Muscle of leg (tissue), 11 donors: ENCODE measurements around the gene ALOX5. TPM values are rescaled to one million over a fixed set of nuclear protein-coding genes. Genes with fewer than 3 reads are reported as not detected.
"Not testable (repeated sequence)": the region's sequence is repeated elsewhere in the genome, so short reads cannot be mapped to it uniquely, and the experiment has no call there.

ENCODE experiments used
- DNase-seq: peaks from one replicate; pipeline ENCODE4 v3.0.0; 2013
- H3K27ac ChIP-seq: one replicate; pipeline ENCODE4 v1.5.1; 2013; ENCODE audit warnings: mild to moderate bottlenecking, low read length, control low read depth
- H3K27me3 ChIP-seq: one replicate; pipeline ENCODE4 v1.6.1; 2013; ENCODE audit warnings: low read length; ENCODE audit not compliant: control insufficient read depth, insufficient read depth
- H3K36me3 ChIP-seq: one replicate; pipeline ENCODE4 v1.6.1; 2013; ENCODE audit warnings: low read length; ENCODE audit not compliant: control insufficient read depth, insufficient read depth
- H3K4me1 ChIP-seq: one replicate; pipeline ENCODE4 v1.6.1; 2013; ENCODE audit warnings: low read length; ENCODE audit not compliant: control insufficient read depth, insufficient read depth
- H3K4me3 ChIP-seq: one replicate; pipeline ENCODE4 v1.5.1; 2013; ENCODE audit warnings: low read length, control low read depth
- H3K9me3 ChIP-seq: replicated peaks from 2 replicates; pipeline ENCODE4 v1.6.1; 2013; ENCODE audit warnings: low read depth, low read length; ENCODE audit not compliant: control insufficient read depth
- WGBS: methylation state at CpG from one replicate; pipeline ENCODE4 v1.1.5; 2013; ENCODE audit warnings: missing lambda C conversion rate; ENCODE audit not compliant: insufficient coverage; 5-methylcytosine and 5-hydroxymethylcytosine counted together
- polyA plus RNA-seq, 8 donors: library from polyadenylated mRNA; unstranded; fragments of 120-200 nt; gene quantifications; one replicate each; pipeline versions ENCODE4 v1.2.1 to v1.2.3, GENCODE V29; 2013; ENCODE audit warnings: inconsistent platforms in 1 of 8, low replicate concordance in 1 of 8; ENCODE audit not compliant: insufficient read length in 8 of 8, insufficient read depth in 1 of 8
- total RNA-seq: library from RNA; stranded (reverse); fragments of 120-200 nt; gene quantifications from one replicate; pipeline ENCODE4 v1.2.4, GENCODE V29; 2013

ALOX5 gene
- total and polyA plus RNA-seq, 9 donors: 0.58 to 1.9 (median 1.2) TPM

- no peak overlapping the region for H3K27ac ChIP-seq
- H3K27me3 ChIP-seq: peaks cover 5% of the 10 kb centered on the region
- H3K4me3 ChIP-seq: no peak overlapping the region
- H3K4me1 ChIP-seq: no peaks in the 10 kb centered on the region
- no peaks in the 10 kb centered on the region for H3K36me3 ChIP-seq
- no peaks in the 10 kb centered on the region for H3K9me3 ChIP-seq
- WGBS: no CpG with 5 or more reads among the region's 1 CpG
- DNase-seq: no peak
Measured at GRCh38 chr10:45353186-45353585, 20.8 kb upstream of the ALOX5 start.

GRCh38 chr10:45354261-45354660, 19.8 kb upstream of the ALOX5 start:
- Histone ChIP-seq H3K36me3 (no peaks in the 10 kb centered on the region), H3K4me1 (no peaks in the 10 kb centered on the region), H3K4me3 (no peak overlapping the region), H3K27me3 (peaks cover 5% of the 10 kb centered on the region), H3K27ac (no peak overlapping the region), H3K9me3 (no peaks in the 10 kb centered on the region)
- no CpG with 5 or more reads among the region's 3 CpGs for WGBS
- peak; percentile 69 for DNase-seq

GRCh38 chr10:45355494-45355893, 18.5 kb upstream of the ALOX5 start:
- H3K27me3 ChIP-seq: peaks cover 5% of the 10 kb centered on the region
- no peaks in the 10 kb centered on the region for H3K9me3 ChIP-seq
- H3K36me3 ChIP-seq: no peaks in the 10 kb centered on the region
- no peaks in the 10 kb centered on the region for H3K4me1 ChIP-seq
- H3K27ac ChIP-seq: no peak overlapping the region
- no peak overlapping the region for H3K4me3 ChIP-seq
- no CpG with 5 or more reads among the region's 4 CpGs for WGBS
- no peak for DNase-seq

- H3K27ac ChIP-seq, H3K36me3 ChIP-seq, H3K4me3 ChIP-seq, DNase-seq, H3K4me1 ChIP-seq, H3K27me3 ChIP-seq, H3K9me3 ChIP-seq: not testable (repeated sequence)
- 35% methylated on average over 3 of the region's 7 CpGs for WGBS
Measured at GRCh38 chr10:45358961-45359360, 15.1 kb upstream of the ALOX5 start.

GRCh38 chr10:45361983-45362799, 11.8 kb upstream of the ALOX5 start:
- DNase-seq, H3K4me1 ChIP-seq: not testable (repeated sequence)
- 43% methylated on average over 14 of the region's 18 CpGs for WGBS

GRCh38 chr10:45367643-45368042, 6.4 kb upstream of the ALOX5 start:
- H3K27me3 ChIP-seq, H3K4me3 ChIP-seq, H3K27ac ChIP-seq, H3K4me1 ChIP-seq, DNase-seq, H3K36me3 ChIP-seq, H3K9me3 ChIP-seq: not testable (repeated sequence)
- no CpG with 5 or more reads among the region's 3 CpGs for WGBS

More at GRCh38 chr10:45361983-45362799, 11.8 kb upstream of the ALOX5 start:
- not testable (repeated sequence) for H3K4me3 ChIP-seq, H3K27me3 ChIP-seq, H3K9me3 ChIP-seq, H3K27ac ChIP-seq, H3K36me3 ChIP-seq

- no peak for DNase-seq
- no peak overlapping the region for H3K27ac ChIP-seq
- no peak overlapping the region for H3K4me3 ChIP-seq
- peaks cover 9% of the 10 kb centered on the region for H3K27me3 ChIP-seq
- no peaks in the 10 kb centered on the region for H3K9me3 ChIP-seq
- WGBS: no CpG with 5 or more reads among the region's 2 CpGs
- H3K4me1 ChIP-seq: no peaks in the 10 kb centered on the region
- H3K36me3 ChIP-seq: no peaks in the 10 kb centered on the region
Measured at GRCh38 chr10:45368181-45368580, 5.8 kb upstream of the ALOX5 start.

GRCh38 chr10:45370202-45370955, 3.6 kb upstream of the ALOX5 start:
- Histone ChIP-seq H3K4me1 (peaks cover 15% of the 10 kb centered on the region), H3K4me3 (no peak overlapping the region), H3K9me3 (no peaks in the 10 kb centered on the region), H3K27me3 (peaks cover 30% of the 10 kb centered on the region), H3K36me3 (no peaks in the 10 kb centered on the region), H3K27ac (no peak overlapping the region)
- DNase-seq: no peak
- WGBS: 100% methylated on average over 1 of the region's 6 CpGs

GRCh38 chr10:45371560-45371959, 2.5 kb upstream of the ALOX5 start:
- Histone ChIP-seq H3K4me3 (no peak overlapping the region), H3K27ac (no peak overlapping the region), H3K27me3 (peaks cover 39% of the 10 kb centered on the region), H3K36me3 (no peaks in the 10 kb centered on the region), H3K4me1 (peaks cover 15% of the 10 kb centered on the region), H3K9me3 (no peaks in the 10 kb centered on the region)
- no peak for DNase-seq
- WGBS: no CpG with 5 or more reads among the region's 4 CpGs

GRCh38 chr10:45372251-45372951, 1.6 kb upstream of the ALOX5 start:
- DNase-seq: no peak
- WGBS: no CpG with 5 or more reads among the region's 9 CpGs
- H3K27me3 ChIP-seq: peaks cover 44% of the 10 kb centered on the region
- peaks cover 15% of the 10 kb centered on the region for H3K4me1 ChIP-seq
- no peaks in the 10 kb centered on the region for H3K36me3 ChIP-seq
- H3K4me3 ChIP-seq: no peak overlapping the region
- no peak overlapping the region for H3K27ac ChIP-seq
- no peaks in the 10 kb centered on the region for H3K9me3 ChIP-seq
